ENCODE results near the gene ANKRD35. TPM values are rescaled to one million over a fixed set of nuclear protein-coding genes. Genes with fewer than 3 reads are reported as not detected.
A peak's percentile ranks its signal among the peaks of the same experiment; 100 is the strongest.

The ANKRD35 gene
- polyA plus RNA-seq, 3 donors, result 0.40 to 1.5 (median 1.3) TPM

- Mint-ChIP-seq H3K9me3 (no peaks in the 10 kb centered on the region), H3K27ac (peak overlapping the region in 3 of 7 donors; percentile 21 to 69 (median 58)), H3K27me3 (ENCODE audit: low read depth in 3 of 3) (peaks cover 0 to 3% (median 0%) of the 10 kb centered on the region in 3 donors), H3K36me3 (peaks cover 45 to 50% of the 10 kb centered on the region in 2 donors), H3K4me1 (peaks cover 6% of the 10 kb centered on the region), H3K4me3 (no peak overlapping the region)
- H3K9me3 ChIP-seq (replicated peaks in 1 of 2; ENCODE audit: control insufficient read depth in 1 of 2, insufficient read depth in 1 of 2, low read length in 2 of 2), result no peaks in the 10 kb centered on the region
- H3K4me3 ChIP-seq (replicated peaks in 1 of 3; ENCODE audit: low read depth in 2 of 3, low read length in 3 of 3), result peak overlapping the region; percentile 72 to 98 (median 88)
- H3K9ac ChIP-seq (ENCODE audit: insufficient read depth, low read length, poor library complexity, severe bottlenecking), result peak overlapping the region; percentile 79
- peak; percentile 69 for TF ChIP-seq CTCF (IDR thresholded peaks at IDR 0.05)
- DNase-seq, result peak in 2 of 3 donors; percentile 35 to 43
- 40% methylated on average over 2 of the region's 3 CpGs for WGBS (ENCODE audit: insufficient coverage)
- H3K4me1 ChIP-seq (ENCODE audit: control insufficient read depth in 1 of 2, insufficient read depth in 2 of 2, low read length in 2 of 2), result peaks cover 19 to 25% of the 10 kb centered on the region in 2 donors
- H3K79me2 ChIP-seq (ENCODE audit: insufficient read depth, low read length), result no peaks in the 10 kb centered on the region
- H3K36me3 ChIP-seq (replicated peaks in 1 of 2; ENCODE audit: control insufficient read depth in 1 of 2, insufficient read depth in 2 of 2, low read length in 2 of 2), result peaks cover 43 to 65% of the 10 kb centered on the region in 2 donors
- peak overlapping the region in 1 of 2 donors; percentile 90 for H3K27ac ChIP-seq (ENCODE audit: low read depth in 1 of 2, low read length in 2 of 2)
- H3K4me2 ChIP-seq (replicated peaks; ENCODE audit: extremely low read depth, low read length, poor library complexity, severe bottlenecking), result peak overlapping the region; percentile 99
- H4K20me1 ChIP-seq (ENCODE audit: insufficient read depth, low read length), result no peaks in the 10 kb centered on the region
- H2AFZ ChIP-seq (ENCODE audit: insufficient read depth, low read depth, low read length, poor library complexity, severe bottlenecking), result peak overlapping the region; percentile 98
- intact Hi-C loops (cut with micrococcal nuclease), result loop anchor here (1.0 to 5.0 kb wide), 3 partner anchors 41 to 171 kb away; partner anchors contain the start of gene ANKRD35 (in 1 of the 2)
- no peaks in the 10 kb centered on the region for H3K27me3 ChIP-seq (ENCODE audit: control insufficient read depth in 2 of 2, insufficient read depth in 2 of 2, low read length in 2 of 2)
Measured at GRCh38 chr1:145846201-145846612, 39.5 kb downstream of the ANKRD35 start.

- peak within 1 kb of the TSS; percentile 63 to 90 for H3K27ac ChIP-seq (ENCODE audit: low read depth in 1 of 2, low read length in 2 of 2)
- peaks cover 19 to 25% of the 10 kb centered on the region in 2 donors for H3K4me1 ChIP-seq (ENCODE audit: control insufficient read depth in 1 of 2, insufficient read depth in 2 of 2, low read length in 2 of 2)
- H3K79me2 ChIP-seq (ENCODE audit: insufficient read depth, low read length), result no peaks in the 10 kb centered on the region
- intact Hi-C loops (cut with micrococcal nuclease), result loop anchor here (1.0 to 5.0 kb wide), 3 partner anchors 42 to 172 kb away; partner anchors contain the start of gene ANKRD35 (in 1 of the 2)
- H2AFZ ChIP-seq (ENCODE audit: insufficient read depth, low read depth, low read length, poor library complexity, severe bottlenecking), result peak within 1 kb of the TSS; percentile 98
- 0% methylated on average over 50 of the region's 50 CpGs for WGBS (ENCODE audit: insufficient coverage)
- TF ChIP-seq CTCF (IDR thresholded peaks at IDR 0.05), result peak; percentile 91
- Mint-ChIP-seq H3K36me3 (peaks cover 46 to 50% of the 10 kb centered on the region in 2 donors), H3K4me1 (peaks cover 6% of the 10 kb centered on the region), H3K9me3 (no peaks in the 10 kb centered on the region), H3K4me3 (no peak within 1 kb of the TSS), H3K27me3 (ENCODE audit: low read depth in 3 of 3) (peaks cover 0 to 3% (median 0%) of the 10 kb centered on the region in 3 donors), H3K27ac (peak within 1 kb of the TSS in 3 of 7 donors; percentile 21 to 69 (median 58))
- H3K4me2 ChIP-seq (replicated peaks; ENCODE audit: extremely low read depth, low read length, poor library complexity, severe bottlenecking), result peak within 1 kb of the TSS; percentile 99
- peak within 1 kb of the TSS; percentile 72 to 98 (median 88) for H3K4me3 ChIP-seq (replicated peaks in 1 of 3; ENCODE audit: low read depth in 2 of 3, low read length in 3 of 3)
- no peaks in the 10 kb centered on the region for H3K9me3 ChIP-seq (replicated peaks in 1 of 2; ENCODE audit: control insufficient read depth in 1 of 2, insufficient read depth in 1 of 2, low read length in 2 of 2)
- no peaks in the 10 kb centered on the region for H4K20me1 ChIP-seq (ENCODE audit: insufficient read depth, low read length)
- DNase-seq, result peak; percentile 64 to 72 (median 71)
- peaks cover 44 to 65% of the 10 kb centered on the region in 2 donors for H3K36me3 ChIP-seq (replicated peaks in 1 of 2; ENCODE audit: control insufficient read depth in 1 of 2, insufficient read depth in 2 of 2, low read length in 2 of 2)
- peak within 1 kb of the TSS; percentile 79 for H3K9ac ChIP-seq (ENCODE audit: insufficient read depth, low read length, poor library complexity, severe bottlenecking)
- no peaks in the 10 kb centered on the region for H3K27me3 ChIP-seq (ENCODE audit: control insufficient read depth in 2 of 2, insufficient read depth in 2 of 2, low read length in 2 of 2)
Measured at GRCh38 chr1:145845514-145846161, 40.0 kb downstream of the ANKRD35 start, which contains the start of gene NUDT17. TSS of gene NUDT17 (plus strand) at chr1:145845630. CDS start at chr1:145845641, 11 bp downstream.
